Measurements from ENCODE around the gene KCNC3.

KCNC3 gene

GRCh38 chr19:50325310-50326100 lies 3.7 kb downstream of the KCNC3 start:
- no peak overlapping the region for H3K4me3 ChIP-seq (ENCODE audit: control insufficient read depth, low read depth, low read length)
- TF ChIP-seq, protein P1, sequence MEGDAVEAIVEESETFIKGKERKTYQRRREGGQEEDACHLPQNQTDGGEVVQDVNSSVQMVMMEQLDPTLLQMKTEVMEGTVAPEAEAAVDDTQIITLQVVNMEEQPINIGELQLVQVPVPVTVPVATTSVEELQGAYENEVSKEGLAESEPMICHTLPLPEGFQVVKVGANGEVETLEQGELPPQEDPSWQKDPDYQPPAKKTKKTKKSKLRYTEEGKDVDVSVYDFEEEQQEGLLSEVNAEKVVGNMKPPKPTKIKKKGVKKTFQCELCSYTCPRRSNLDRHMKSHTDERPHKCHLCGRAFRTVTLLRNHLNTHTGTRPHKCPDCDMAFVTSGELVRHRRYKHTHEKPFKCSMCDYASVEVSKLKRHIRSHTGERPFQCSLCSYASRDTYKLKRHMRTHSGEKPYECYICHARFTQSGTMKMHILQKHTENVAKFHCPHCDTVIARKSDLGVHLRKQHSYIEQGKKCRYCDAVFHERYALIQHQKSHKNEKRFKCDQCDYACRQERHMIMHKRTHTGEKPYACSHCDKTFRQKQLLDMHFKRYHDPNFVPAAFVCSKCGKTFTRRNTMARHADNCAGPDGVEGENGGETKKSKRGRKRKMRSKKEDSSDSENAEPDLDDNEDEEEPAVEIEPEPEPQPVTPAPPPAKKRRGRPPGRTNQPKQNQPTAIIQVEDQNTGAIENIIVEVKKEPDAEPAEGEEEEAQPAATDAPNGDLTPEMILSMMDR (IDR thresholded peaks at IDR 0.05; ENCODE audit: control insufficient read depth, insufficient read depth, low read depth, low read length, missing control alignments) = no peak
- DNase-seq (ENCODE audit: low read depth) = no peak

DNA sequence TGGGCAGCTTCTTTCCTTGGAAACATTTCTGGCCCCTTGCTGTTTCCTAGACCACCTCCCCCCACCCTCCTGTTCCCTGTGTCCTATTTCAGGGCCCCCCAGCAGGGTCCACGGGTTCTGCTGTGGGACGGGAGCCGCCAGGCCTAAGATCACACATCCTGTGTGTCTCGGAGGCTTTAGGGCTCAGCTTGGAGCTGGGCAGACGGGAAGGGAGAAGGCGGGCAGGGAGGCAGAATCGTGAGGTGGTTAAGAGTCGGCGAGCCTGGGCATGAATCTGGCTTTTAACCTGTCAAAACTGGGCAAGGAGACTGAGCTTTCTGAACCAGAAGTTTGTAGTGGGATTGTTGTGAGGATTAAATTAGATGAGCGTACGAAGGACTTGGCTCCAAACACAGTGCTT lies 4.8 kb downstream of the KCNC3 start:
- TF ChIP-seq, protein P1 (IDR thresholded peaks at IDR 0.05; ENCODE audit: control insufficient read depth, insufficient read depth, low read depth, low read length, missing control alignments) = no peak
- H3K4me3 ChIP-seq (ENCODE audit: control insufficient read depth, low read depth, low read length) = no peak overlapping the region
- no peak for DNase-seq (ENCODE audit: low read depth)

GRCh38 chr19:50323782-50324133 lies 5.4 kb downstream of the KCNC3 start:
- no peak overlapping the region for H3K4me3 ChIP-seq (ENCODE audit: control insufficient read depth, low read depth, low read length)
- TF ChIP-seq, protein P1 (IDR thresholded peaks at IDR 0.05; ENCODE audit: control insufficient read depth, insufficient read depth, low read depth, low read length, missing control alignments) = no peak
- DNase-seq (ENCODE audit: low read depth) = no peak

DNA sequence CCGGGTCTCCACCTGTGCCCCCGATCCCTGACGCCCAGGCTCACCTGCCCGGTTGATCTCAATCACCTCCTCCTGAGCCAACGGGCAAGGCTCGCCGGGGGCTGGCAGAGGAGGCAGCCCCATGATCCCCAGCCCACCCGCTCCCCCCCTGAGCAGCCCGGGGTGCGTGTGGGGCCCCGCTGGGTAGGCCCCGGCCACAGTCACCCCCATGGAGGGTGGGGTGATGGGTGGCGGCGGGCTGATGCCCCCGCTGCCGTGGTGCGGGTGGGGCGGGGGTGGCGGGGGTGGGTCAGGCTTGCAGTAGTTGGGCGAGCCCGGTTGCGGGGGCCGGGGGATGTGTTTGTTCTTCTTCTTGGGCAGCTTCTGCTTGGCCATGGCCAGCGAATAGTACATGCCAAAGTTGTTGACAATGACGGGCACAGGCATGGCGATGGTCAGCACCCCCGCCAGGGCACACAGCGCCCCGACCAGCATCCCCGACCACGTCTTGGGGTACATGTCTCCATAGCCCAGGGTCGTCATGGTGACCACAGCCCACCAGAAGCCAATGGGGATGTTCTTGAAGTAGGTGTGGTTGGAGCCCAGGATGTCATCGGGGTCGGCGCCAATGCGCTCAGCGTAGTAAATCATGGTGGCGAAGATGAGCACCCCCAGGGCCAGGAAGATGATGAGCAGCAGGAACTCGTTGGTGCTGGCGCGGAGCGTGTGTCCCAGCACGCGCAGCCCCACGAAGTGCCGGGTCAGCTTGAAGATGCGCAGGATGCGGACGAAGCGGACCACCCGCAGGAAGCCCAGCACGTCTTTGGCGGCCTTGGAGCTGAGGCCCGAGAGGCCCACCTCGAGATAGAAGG lies 6.0 kb downstream of the KCNC3 start:
- H3K4me3 ChIP-seq (ENCODE audit: control insufficient read depth, low read depth, low read length) = no peak overlapping the region
- no peak for DNase-seq (ENCODE audit: low read depth)
- TF ChIP-seq, protein P1 (IDR thresholded peaks at IDR 0.05; ENCODE audit: control insufficient read depth, insufficient read depth, low read depth, low read length, missing control alignments) = no peak

GRCh38 chr19:50322234-50322633 lies 6.9 kb downstream of the KCNC3 start:
- no peak for DNase-seq (ENCODE audit: low read depth)
- TF ChIP-seq, protein P1 (IDR thresholded peaks at IDR 0.05; ENCODE audit: control insufficient read depth, insufficient read depth, low read depth, low read length, missing control alignments) = no peak
- no peak overlapping the region for H3K4me3 ChIP-seq (ENCODE audit: control insufficient read depth, low read depth, low read length)

GRCh38 chr19:50321831-50322230 lies 7.3 kb downstream of the KCNC3 start:
- TF ChIP-seq, protein P1 (IDR thresholded peaks at IDR 0.05; ENCODE audit: control insufficient read depth, insufficient read depth, low read depth, low read length, missing control alignments) = no peak
- no peak for DNase-seq (ENCODE audit: low read depth)
- H3K4me3 ChIP-seq (ENCODE audit: control insufficient read depth, low read depth, low read length) = no peak overlapping the region

Measured in AG09309 (cell line).